Skeletal muscle satellite cell (primary cell): ENCODE results near the gene DBH.

Source experiments
- H3K27me3 ChIP-seq: 2 replicates; pipeline ENCODE4 v1.7.0; 2013; ENCODE audit warnings: low read length; ENCODE audit not compliant: control insufficient read depth, insufficient read depth
- H3K36me3 ChIP-seq: 2 replicates; pipeline ENCODE4 v1.7.0; 2013; ENCODE audit warnings: mild to moderate bottlenecking, control low read depth, low read length; ENCODE audit not compliant: insufficient read depth
- H3K4me1 ChIP-seq: 2 replicates; pipeline ENCODE4 v1.7.0; 2013; ENCODE audit warnings: low read length; ENCODE audit not compliant: control insufficient read depth, insufficient read depth
- H3K4me2 ChIP-seq: 2 replicates; pipeline ENCODE4 v1.7.0; 2013; ENCODE audit warnings: mild to moderate bottlenecking, low read length
- H3K4me3 ChIP-seq: 2 replicates; pipeline ENCODE4 v1.7.0; 2013; ENCODE audit warnings: low read length
- H3K9ac ChIP-seq: 2 replicates; pipeline ENCODE4 v1.7.0; 2013; ENCODE audit warnings: mild to moderate bottlenecking, low read depth, low read length, moderate library complexity
- H3K9me3 ChIP-seq: replicated peaks from 2 replicates; pipeline ENCODE4 v1.7.0; 2013; ENCODE audit warnings: mild to moderate bottlenecking, control low read depth, low read length

DBH gene

GRCh38 chr9:133629221-133630110, 6.7 kb upstream of the DBH start:
- Histone ChIP-seq H3K36me3 (no peaks in the 10 kb centered on the region), H3K9me3 (no peaks in the 10 kb centered on the region), H3K9ac (no peak overlapping the region), H3K4me1 (no peaks in the 10 kb centered on the region), H3K4me2 (no peak overlapping the region), H3K4me3 (no peak overlapping the region), H3K27me3 (peaks cover 51% of the 10 kb centered on the region)

DNA sequence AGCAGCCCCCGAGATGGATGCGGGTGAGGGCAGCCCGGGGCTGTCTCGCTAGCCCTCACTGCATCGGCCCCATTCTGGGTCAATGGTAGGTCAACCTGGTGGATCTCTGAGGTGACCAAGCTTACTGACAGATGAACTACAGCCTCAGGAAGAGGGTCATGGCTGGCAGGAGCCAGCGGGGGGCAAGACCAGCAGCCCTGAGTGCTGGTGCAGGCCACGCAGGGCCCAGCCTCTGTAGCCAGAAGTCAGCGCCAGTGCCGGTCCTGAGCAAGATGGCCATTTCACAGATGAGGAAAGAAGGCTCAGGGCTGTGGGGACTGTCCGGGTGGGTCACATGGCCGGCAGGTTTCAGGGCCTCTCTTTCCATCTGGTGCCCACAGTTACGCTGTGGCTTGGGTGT, 5.1 kb upstream of the DBH start:
- H3K4me2 ChIP-seq: no peak overlapping the region
- H3K4me3 ChIP-seq: no peak overlapping the region
- H3K27me3 ChIP-seq: peaks cover 66% of the 10 kb centered on the region
- no peaks in the 10 kb centered on the region for H3K9me3 ChIP-seq
- H3K4me1 ChIP-seq: no peaks in the 10 kb centered on the region
- no peak overlapping the region for H3K9ac ChIP-seq
- H3K36me3 ChIP-seq: no peaks in the 10 kb centered on the region

- Histone ChIP-seq H3K4me3 (no peak overlapping the region), H3K36me3 (no peaks in the 10 kb centered on the region), H3K4me1 (no peaks in the 10 kb centered on the region), H3K9ac (no peak overlapping the region), H3K27me3 (peaks cover 60% of the 10 kb centered on the region), H3K4me2 (no peak overlapping the region), H3K9me3 (no peaks in the 10 kb centered on the region)
These were observed 3.1 kb upstream of the DBH start for GRCh38 chr9:133632806-133633680.

DNA sequence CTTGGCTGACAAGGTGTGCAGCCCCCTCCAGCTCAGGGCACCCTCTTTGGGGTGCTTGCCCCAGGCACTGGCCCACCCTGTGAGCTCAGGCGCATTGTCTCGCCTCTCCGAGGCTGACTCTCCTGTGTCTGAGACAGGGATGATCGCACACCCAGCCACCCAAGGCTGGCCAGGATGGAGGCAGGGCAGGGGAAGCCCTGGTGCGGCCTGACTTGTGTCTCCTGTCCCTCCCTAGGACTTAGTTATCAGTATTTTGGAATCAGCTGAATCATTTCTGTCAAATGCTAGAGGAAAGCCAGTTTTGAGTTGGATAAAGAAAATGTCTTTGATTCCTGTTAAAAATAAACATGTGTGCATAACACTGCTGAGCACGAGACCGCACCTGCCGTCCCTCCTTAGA, 2.5 kb upstream of the DBH start:
- Histone ChIP-seq H3K4me1 (no peaks in the 10 kb centered on the region), H3K36me3 (no peaks in the 10 kb centered on the region), H3K4me3 (no peak overlapping the region), H3K27me3 (peaks cover 57% of the 10 kb centered on the region), H3K4me2 (no peak overlapping the region), H3K9me3 (no peaks in the 10 kb centered on the region), H3K9ac (no peak overlapping the region)

DNA sequence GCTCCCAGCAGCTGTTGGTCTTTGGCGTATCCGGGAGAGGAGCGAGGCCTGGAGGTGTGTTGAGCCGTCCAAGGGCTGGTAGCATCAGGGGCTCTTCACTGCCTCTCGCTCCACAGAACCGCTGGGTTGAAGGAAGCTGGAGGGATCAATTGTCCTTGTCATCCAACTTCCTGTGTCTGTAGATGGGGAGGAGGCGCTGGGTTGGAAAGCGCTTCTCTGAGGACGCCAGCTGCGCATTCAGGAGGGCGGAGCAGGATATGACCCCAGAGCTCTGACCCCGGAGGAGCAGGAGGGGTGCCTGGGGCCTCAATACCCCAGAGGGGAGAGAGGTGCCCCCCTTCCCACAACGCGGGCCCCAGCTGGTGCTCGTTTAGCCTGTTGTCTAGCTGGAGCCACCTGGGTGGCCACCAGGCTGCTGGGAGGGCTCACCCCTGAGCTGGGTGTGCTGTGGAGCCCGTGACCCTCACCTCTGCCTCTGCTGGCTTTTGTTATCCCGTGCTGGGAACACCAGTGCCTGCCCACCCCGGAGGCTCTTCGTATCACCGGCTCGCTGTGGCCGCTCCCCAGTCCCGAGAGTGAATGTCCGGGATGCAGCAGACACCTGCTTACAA, 2.0 kb upstream of the DBH start:
- H3K27me3 ChIP-seq: peaks cover 60% of the 10 kb centered on the region
- H3K4me3 ChIP-seq: no peak overlapping the region
- H3K9me3 ChIP-seq: no peaks in the 10 kb centered on the region
- H3K4me1 ChIP-seq: no peaks in the 10 kb centered on the region
- no peaks in the 10 kb centered on the region for H3K36me3 ChIP-seq
- no peak overlapping the region for H3K4me2 ChIP-seq
- no peak overlapping the region for H3K9ac ChIP-seq

DNA sequence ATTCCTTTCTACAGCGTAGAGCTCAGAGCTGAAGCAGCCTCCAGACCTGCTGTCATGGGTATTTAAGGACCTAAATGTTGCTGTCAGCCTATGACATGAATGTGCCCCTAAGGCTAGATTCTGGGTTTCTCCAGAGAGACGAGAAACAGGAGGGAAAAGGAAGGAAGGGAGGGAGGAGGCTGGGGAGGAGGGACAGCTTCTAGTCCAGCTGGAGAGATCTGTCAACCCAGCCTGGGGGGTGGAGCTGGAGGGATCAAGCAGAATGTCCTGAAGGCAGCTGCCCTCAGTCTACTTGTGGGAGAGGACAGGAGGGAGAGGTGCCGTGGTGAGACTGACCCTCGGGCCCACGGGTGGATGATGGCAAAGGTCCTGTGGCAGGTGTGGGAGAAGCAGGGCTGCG, 1.1 kb upstream of the DBH start:
- Histone ChIP-seq H3K9me3 (no peaks in the 10 kb centered on the region), H3K4me3 (no peak overlapping the region), H3K4me1 (no peaks in the 10 kb centered on the region), H3K4me2 (no peak overlapping the region), H3K36me3 (no peaks in the 10 kb centered on the region), H3K9ac (no peak overlapping the region), H3K27me3 (peaks cover 66% of the 10 kb centered on the region)

DNA sequence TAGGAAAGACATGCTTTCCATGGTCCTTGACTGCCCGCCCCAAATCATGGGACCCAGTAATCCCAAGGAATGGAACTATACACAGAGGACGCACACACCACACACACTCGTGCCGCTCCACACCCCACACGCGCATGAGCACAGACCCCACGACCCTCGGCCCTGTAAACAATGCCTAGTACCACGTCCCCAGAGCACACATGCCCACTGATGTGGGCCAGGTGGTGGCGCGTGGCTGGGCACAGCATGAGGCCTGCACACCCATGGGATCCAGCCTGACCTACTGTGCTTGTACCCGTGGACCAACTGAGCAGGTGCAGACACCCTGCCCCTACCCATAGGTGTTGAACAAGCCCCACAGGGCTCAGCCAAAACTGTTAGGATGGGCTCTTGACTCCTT, 739 bp downstream of the DBH start:
- H3K4me3 ChIP-seq: no peak overlapping the region

DNA sequence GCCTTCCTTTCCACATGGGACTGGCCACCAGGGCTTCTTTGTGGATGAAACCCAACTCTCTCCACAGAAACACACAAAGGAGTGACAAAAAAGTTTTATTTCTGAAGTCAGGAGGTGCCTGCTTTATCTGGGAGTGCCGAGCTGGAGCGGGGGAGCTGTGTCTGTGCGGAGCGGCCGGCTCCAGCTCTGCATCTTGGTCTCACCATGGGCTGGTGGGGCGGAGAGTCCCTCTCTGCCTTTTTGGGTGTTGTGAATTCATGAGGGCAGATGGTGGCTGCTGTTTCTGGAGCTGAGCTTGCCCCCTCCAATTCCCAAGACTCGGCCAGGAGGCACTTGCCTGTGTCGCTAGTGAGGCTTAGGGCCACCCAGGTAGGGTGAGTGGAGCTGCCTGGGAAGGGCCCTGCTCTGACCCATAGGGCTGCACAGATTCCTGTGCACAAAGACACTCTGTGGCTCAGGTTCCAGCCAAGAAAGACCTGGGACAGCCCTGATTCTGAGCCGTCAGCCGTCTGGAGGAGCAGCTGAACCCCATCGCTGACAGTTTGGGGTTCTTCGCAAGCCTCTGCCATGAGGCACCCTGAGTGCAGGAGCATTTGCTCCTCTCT, 1.4 kb downstream of the DBH start:
- Histone ChIP-seq H3K9me3 (no peaks in the 10 kb centered on the region), H3K27me3 (peaks cover 75% of the 10 kb centered on the region), H3K4me2 (no peak overlapping the region), H3K36me3 (no peaks in the 10 kb centered on the region), H3K9ac (no peak overlapping the region), H3K4me1 (no peaks in the 10 kb centered on the region), H3K4me3 (no peak overlapping the region)

More for the DNA sequence above, 739 bp downstream of the DBH start:
- no peaks in the 10 kb centered on the region for H3K36me3 ChIP-seq
- no peaks in the 10 kb centered on the region for H3K4me1 ChIP-seq
- no peak overlapping the region for H3K4me2 ChIP-seq
- no peaks in the 10 kb centered on the region for H3K9me3 ChIP-seq
- H3K9ac ChIP-seq: no peak overlapping the region
- H3K27me3 ChIP-seq: peaks cover 75% of the 10 kb centered on the region

DNA sequence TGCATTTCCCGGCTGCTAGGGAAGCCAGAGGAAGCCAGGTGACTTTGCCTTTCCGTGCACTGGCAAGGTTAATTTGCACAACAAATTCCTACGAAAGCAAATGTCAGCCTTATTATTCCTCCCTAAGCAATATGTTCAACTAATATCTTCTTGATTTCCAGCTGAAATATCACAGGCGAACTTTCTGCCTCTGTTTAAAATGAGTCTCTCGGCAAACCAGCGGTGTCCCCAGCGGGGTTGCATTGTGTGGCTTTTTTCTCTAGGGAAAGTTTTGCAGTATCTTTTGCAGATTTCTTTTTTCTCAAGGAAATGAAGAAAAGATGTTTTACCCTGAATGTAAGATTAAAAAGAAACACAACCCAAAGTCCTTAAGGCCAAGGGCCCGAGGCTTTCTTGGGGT, 1.9 kb downstream of the DBH start:
- H3K27me3 ChIP-seq: peaks cover 77% of the 10 kb centered on the region
- H3K9me3 ChIP-seq: no peaks in the 10 kb centered on the region
- H3K4me1 ChIP-seq: no peaks in the 10 kb centered on the region
- no peak overlapping the region for H3K4me2 ChIP-seq
- no peaks in the 10 kb centered on the region for H3K36me3 ChIP-seq
- no peak overlapping the region for H3K9ac ChIP-seq
- H3K4me3 ChIP-seq: no peak overlapping the region

GRCh38 chr9:133638711-133639110, 2.5 kb downstream of the DBH start:
- no peak overlapping the region for H3K9ac ChIP-seq
- no peak overlapping the region for H3K4me3 ChIP-seq
- no peaks in the 10 kb centered on the region for H3K9me3 ChIP-seq
- peaks cover 72% of the 10 kb centered on the region for H3K27me3 ChIP-seq
- H3K36me3 ChIP-seq: no peaks in the 10 kb centered on the region
- H3K4me2 ChIP-seq: no peak overlapping the region
- H3K4me1 ChIP-seq: no peaks in the 10 kb centered on the region

DNA sequence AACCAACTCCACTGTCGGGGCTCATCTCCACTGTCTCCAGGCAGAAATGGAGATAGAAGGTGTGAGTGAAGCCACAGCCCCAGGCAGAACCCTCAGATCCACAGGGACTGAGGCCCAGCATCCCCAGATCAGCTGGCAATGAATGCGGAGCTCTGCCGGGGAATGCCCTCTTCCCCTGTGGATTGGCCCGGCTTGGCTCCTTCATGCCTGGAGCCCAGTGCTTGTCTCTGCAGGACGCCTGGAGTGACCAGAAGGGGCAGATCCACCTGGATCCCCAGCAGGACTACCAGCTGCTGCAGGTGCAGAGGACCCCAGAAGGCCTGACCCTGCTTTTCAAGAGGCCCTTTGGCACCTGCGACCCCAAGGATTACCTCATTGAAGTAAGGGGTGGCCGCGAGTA, 3.5 kb downstream of the DBH start:
- Histone ChIP-seq H3K4me1 (no peaks in the 10 kb centered on the region), H3K9me3 (no peaks in the 10 kb centered on the region), H3K36me3 (no peaks in the 10 kb centered on the region), H3K4me3 (no peak overlapping the region), H3K9ac (no peak overlapping the region), H3K27me3 (peaks cover 68% of the 10 kb centered on the region), H3K4me2 (no peak overlapping the region)
